MM.1S (cell line): ENCODE data around the gene IFNL4.

Source experiments
- DNase-seq: peaks from one replicate; pipeline ENCODE4 v3.0.0-alpha.2; 2015
- H2AFZ ChIP-seq: fragments of 300-600 bp; sonication (generic); 2 replicates; pipeline ENCODE4 v1.6.0; 2016; ENCODE audit warnings: antibody characterized with exemption, low read length
- H3F3A ChIP-seq: fragments of 300-600 bp; sonication (generic); 2 replicates; pipeline ENCODE4 v1.6.1; 2016; ENCODE audit warnings: mild to moderate bottlenecking, antibody characterized with exemption, low read length, moderate library complexity, mixed read lengths; ENCODE audit not compliant: insufficient read depth
- H3K27ac ChIP-seq: fragments of 300-600 bp; sonication (generic); 2 replicates; pipeline ENCODE4 v1.5.1; 2016; ENCODE audit warnings: mild to moderate bottlenecking, low read length
- H3K27me3 ChIP-seq: fragments of 300-600 bp; sonication (generic); replicated peaks from 2 replicates; pipeline ENCODE4 v1.6.0; 2016; ENCODE audit warnings: low read length; ENCODE audit not compliant: insufficient read depth
- H3K36me3 ChIP-seq: fragments of 300-600 bp; sonication (generic); replicated peaks from 2 replicates; pipeline ENCODE4 v1.6.1; 2016; ENCODE audit warnings: mild to moderate bottlenecking, low read length, mixed read lengths; ENCODE audit not compliant: insufficient read depth
- H3K4me1 ChIP-seq: fragments of 300-600 bp; sonication (generic); 2 replicates; pipeline ENCODE4 v1.6.1; 2016; ENCODE audit warnings: low read length, mixed read lengths
- H3K4me2 ChIP-seq: fragments of 300-600 bp; sonication (generic); 2 replicates; pipeline ENCODE4 v1.6.0; 2016; ENCODE audit warnings: low read depth, low read length
- H3K4me3 ChIP-seq: fragments of 300-600 bp; sonication (generic); 2 replicates; pipeline ENCODE4 v1.5.1; 2016; ENCODE audit warnings: low read length, mixed read lengths
- H3K79me2 ChIP-seq: fragments of 300-600 bp; sonication (generic); 2 replicates; pipeline ENCODE4 v1.6.1; 2016; ENCODE audit warnings: mixed run types, low read length, mixed read lengths
- H3K9ac ChIP-seq: fragments of 300-600 bp; sonication (generic); 2 replicates; pipeline ENCODE4 v1.6.1; 2016; ENCODE audit warnings: low read length, mixed read lengths
- H3K9me2 ChIP-seq: fragments of 300-600 bp; sonication (generic); replicated peaks from 2 replicates; pipeline ENCODE4 v1.6.1; 2016; ENCODE audit warnings: mild to moderate bottlenecking, low read length, mixed read lengths; ENCODE audit not compliant: insufficient read depth
- H3K9me3 ChIP-seq: fragments of 300-600 bp; sonication (generic); replicated peaks from 2 replicates; pipeline ENCODE4 v1.6.1; 2016; ENCODE audit warnings: mild to moderate bottlenecking, low read length, mixed read lengths; ENCODE audit not compliant: insufficient read depth
- H4K20me1 ChIP-seq: fragments of 300-600 bp; sonication (generic); 2 replicates; pipeline ENCODE4 v1.6.1; 2016; ENCODE audit warnings: mild to moderate bottlenecking, low read length, moderate library complexity, mixed read lengths; ENCODE audit not compliant: insufficient read depth
- CTCF ChIP-seq: fragments of 300-600 bp; sonication (generic); IDR thresholded peaks from 2 replicates; pipeline ENCODE4 v1.5.1; 2016; ENCODE audit warnings: antibody characterized with exemption, low read length, mixed read lengths
- EZH2 ChIP-seq: fragments of 300-600 bp; sonication (generic); optimal IDR thresholded peaks from 2 replicates; pipeline ENCODE3; 2017; ENCODE audit warnings: low read depth, mild to moderate bottlenecking, antibody characterized with exemption, low read length, mixed read lengths
- EZH2phosphoT487 ChIP-seq: fragments of 300-600 bp; sonication (generic); IDR thresholded peaks from 2 replicates; pipeline ENCODE4 v1.6.1; 2018; ENCODE audit warnings: antibody characterized with exemption, low read length

The IFNL4 gene

GRCh38 chr19:39203372-39204341, 45.0 kb downstream of the IFNL4 start, which contains the start of gene SYCN:
TSS of gene SYCN (minus strand) at chr19:39204263. CDS start at chr19:39204254, 9 bp downstream.
- Histone ChIP-seq H2AFZ (no peak within 1 kb of the TSS), H3K27me3 (peaks cover 88% of the 10 kb centered on the region), H3K79me2 (no peaks in the 10 kb centered on the region), H3K9me2 (no peaks in the 10 kb centered on the region), H3K36me3 (no peaks in the 10 kb centered on the region), H4K20me1 (no peaks in the 10 kb centered on the region), H3F3A (no peaks in the 10 kb centered on the region), H3K4me3 (no peak within 1 kb of the TSS), H3K4me1 (no peaks in the 10 kb centered on the region), H3K4me2 (no peak within 1 kb of the TSS), H3K9ac (no peak within 1 kb of the TSS), H3K9me3 (no peaks in the 10 kb centered on the region), H3K27ac (no peak within 1 kb of the TSS)
- TF ChIP-seq EZH2phosphoT487 (no peak), EZH2 (no peak)
- DNase-seq: no peak

- no peak for DNase-seq
- TF ChIP-seq EZH2phosphoT487 (no peak), CTCF (no peak), EZH2 (no peak)
- H4K20me1 ChIP-seq: no peaks in the 10 kb centered on the region
- no peaks in the 10 kb centered on the region for H3K9me2 ChIP-seq
- H3K27ac ChIP-seq: no peak overlapping the region
- H3K36me3 ChIP-seq: no peaks in the 10 kb centered on the region
- H3K9ac ChIP-seq: no peak overlapping the region
- no peaks in the 10 kb centered on the region for H3K4me1 ChIP-seq
- H3K4me3 ChIP-seq: no peak overlapping the region
- H3K4me2 ChIP-seq: no peak overlapping the region
- H3K9me3 ChIP-seq: no peaks in the 10 kb centered on the region
- H2AFZ ChIP-seq: no peak overlapping the region
- peaks cover 88% of the 10 kb centered on the region for H3K27me3 ChIP-seq
- no peaks in the 10 kb centered on the region for H3F3A ChIP-seq
- no peaks in the 10 kb centered on the region for H3K79me2 ChIP-seq
Observed at GRCh38 chr19:39202998-39203355, 45.7 kb downstream of the IFNL4 start.

GRCh38 chr19:39200803-39201115, 47.9 kb downstream of the IFNL4 start:
- Histone ChIP-seq H4K20me1 (no peaks in the 10 kb centered on the region), H3K4me2 (no peak overlapping the region), H3K4me1 (no peaks in the 10 kb centered on the region), H3K4me3 (no peak overlapping the region), H3K9me3 (no peaks in the 10 kb centered on the region), H3K27me3 (peaks cover 91% of the 10 kb centered on the region), H3K27ac (no peak overlapping the region), H3K79me2 (no peaks in the 10 kb centered on the region), H2AFZ (no peak overlapping the region), H3F3A (no peaks in the 10 kb centered on the region), H3K9me2 (no peaks in the 10 kb centered on the region), H3K36me3 (no peaks in the 10 kb centered on the region), H3K9ac (no peak overlapping the region)
- TF ChIP-seq EZH2phosphoT487: no peak
- TF ChIP-seq CTCF: no peak
- no peak for TF ChIP-seq EZH2
- no peak for DNase-seq
